ENCODE results near the gene F12.

GRCh38 chr5:177362292-177362609, 47.1 kb downstream of the F12 start:
- no peak for TF ChIP-seq CTCF (conservative IDR thresholded peaks at IDR 0.05 in 1 of 2, IDR thresholded peaks at IDR 0.05 in 1 of 2; ENCODE audit: low read depth in 1 of 2, low read length in 2 of 2)
- no peak for TF ChIP-seq EZH2 (IDR thresholded peaks at IDR 0.05; ENCODE audit: low read length, missing control alignments)

Measured in fibroblast of lung (primary cell).